ENCODE data around the gene TBXAS1.

TBXAS1 gene

DNA sequence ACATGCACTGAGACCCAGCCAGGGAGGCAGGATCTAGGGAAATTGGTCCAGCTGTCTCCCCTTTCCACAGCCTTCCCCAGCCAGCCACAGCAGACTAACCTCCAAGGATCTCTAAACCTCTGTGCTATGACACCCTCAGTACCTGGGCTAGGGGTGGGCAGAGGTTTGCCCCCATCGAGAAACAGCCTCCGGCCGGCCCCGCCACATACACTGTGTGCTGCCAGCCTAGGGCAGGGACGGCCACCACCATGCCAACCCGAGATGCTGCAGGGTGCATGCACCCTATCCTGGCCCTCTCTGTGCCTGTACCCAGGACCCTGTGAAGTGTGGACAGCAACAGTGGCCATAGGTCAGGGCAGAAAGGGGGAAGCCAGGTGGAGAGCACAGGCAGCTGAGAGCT lies 175.6 kb downstream of the TBXAS1 start:
- DNase-seq (ENCODE audit: low read depth) = no peak

DNA sequence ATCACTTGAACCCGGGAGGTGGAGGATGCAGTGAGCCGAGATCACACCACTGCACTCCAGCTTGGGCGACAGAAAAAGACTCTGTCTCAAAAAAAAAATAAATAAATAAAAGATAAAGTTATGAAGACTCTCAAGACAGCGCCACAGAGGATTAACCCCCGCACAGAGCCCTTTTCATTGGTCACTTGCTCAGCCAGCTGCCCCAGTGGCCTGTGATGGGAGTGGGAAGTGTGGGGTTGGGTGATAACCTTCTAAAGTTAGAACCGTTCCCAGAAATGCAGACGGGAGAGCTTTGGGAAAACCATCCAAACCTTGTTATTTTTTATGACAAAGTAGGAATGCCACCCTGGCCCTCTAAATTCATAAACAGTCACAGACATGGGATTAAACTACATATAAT lies 176.3 kb downstream of the TBXAS1 start:
- DNase-seq (ENCODE audit: low read depth) = no peak

DNA sequence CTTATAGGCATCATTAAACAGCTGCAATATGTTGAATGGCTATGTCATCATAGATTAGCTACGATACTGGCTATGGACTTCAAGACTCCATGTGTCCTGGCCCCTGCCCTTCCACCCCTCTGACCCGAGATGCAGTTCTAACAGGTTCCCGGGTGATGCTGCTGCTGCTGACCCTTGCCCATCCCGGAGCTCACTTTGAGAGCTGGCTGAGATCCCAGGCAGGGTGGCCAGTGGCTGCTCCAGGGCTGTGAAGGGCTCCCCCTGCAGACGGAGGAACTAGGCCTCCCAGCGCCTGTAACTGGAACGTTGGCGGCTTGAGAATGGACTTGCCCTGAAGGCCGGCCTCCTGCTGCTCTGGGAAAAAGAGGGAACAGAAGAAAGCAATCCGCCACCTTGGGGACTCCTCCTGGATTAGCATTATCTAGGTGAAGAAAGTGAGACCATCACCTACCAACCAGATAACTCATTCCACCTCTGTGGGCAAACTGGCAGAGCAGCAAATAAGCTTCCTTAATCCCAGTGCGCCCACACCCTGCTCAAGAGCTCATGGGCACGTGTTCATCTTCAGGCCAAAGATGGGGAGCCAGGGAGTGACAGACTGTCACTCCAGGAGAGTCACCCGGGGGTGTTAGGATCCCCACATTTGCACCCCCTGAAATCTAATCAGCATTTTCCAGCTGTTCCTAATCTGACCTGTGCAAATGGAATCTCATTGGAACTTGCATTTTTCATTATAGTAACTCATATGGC lies 176.9 kb downstream of the TBXAS1 start:
- DNase-seq (ENCODE audit: low read depth) = no peak

DNA sequence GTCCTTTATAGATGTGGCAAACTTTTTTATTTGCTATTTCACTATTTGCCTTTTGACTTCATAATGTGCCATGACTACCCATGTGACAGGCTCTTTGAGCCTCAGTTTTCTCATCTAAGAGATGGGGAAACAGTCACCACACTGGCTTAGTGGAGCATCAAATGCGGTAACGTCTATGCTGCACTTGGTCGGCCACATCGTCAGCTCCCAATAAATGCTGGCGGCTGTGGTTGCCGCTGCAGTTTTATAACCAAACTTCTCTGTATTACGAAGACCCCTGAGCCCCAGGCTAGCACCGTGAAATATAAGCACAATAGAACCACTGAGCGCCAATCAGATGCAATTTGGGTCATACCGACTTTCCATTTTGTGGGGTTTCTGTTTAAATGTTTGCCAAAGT lies 177.5 kb downstream of the TBXAS1 start:
- DNase-seq (ENCODE audit: low read depth) = no peak

DNA sequence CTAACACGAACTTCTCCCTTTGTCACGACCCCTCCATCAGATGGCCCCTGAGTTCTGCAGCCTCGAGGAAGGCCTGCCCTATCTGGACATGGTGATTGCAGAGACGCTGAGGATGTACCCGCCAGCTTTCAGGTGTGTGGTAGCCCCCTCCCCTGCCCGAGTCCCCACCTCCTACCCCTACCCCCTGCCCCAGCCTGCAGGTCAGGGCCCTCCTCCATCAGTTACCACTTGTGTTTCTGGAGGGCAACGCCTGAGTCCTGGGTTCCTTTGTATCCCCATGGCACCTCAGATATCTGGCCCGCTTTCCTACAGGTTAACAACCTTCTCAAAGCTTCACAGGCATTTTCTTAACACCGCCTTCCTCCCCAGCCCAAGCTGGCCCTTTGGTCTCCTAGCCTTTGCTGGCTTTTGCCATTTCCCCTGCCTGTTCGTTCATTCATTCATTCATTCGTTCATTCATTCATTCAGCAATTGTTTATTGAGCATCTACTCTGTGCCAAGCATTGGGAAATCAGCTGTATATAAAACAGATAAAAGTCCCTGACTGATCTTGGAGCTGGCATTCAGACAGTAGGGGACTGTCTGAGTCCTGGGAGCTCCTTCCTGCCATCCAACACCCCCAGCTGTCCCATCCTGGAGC lies 178.1 kb downstream of the TBXAS1 start:
- DNase-seq (ENCODE audit: low read depth) = no peak

DNA sequence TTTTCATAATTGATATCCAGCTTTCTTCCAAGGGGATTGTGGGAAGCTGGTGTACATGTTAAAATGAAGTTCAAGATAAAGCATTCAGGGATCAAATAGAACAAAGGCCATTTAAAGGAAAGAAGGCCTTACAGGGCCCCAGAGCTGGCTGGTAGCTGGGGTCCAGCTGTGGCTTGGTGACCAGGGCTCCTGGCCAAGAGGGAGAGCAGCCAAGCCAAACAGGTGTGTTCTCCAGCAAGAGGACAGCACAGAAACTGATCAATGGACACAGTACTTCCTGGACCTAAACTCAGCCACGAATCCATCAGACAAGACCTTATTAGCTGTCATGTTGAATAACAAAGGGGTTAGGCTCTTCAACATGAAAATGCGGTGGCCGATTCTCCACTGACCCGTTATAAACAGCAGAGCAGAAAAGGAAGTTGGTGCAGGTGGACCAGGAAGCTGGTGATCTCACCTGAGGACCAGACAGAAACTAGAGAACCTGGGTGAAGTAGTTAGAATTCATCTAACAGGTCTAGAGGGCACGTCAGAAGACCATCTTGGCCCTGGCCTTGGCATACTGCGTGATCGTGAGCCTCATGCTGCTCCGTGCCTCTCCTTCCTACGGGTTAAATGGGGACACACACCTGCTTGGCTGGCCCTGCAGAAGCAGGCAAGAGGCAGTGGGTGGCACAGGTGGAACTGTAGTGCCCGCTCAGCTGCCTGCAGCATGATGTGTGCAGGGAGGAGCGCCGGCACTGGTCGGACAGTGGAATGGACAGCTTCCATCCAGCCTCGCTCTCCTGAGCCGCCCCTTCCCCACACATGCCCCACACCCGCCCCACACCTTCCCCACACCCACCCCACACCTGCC lies 179.9 kb downstream of the TBXAS1 start:
- DNase-seq (ENCODE audit: low read depth) = no peak

DNA sequence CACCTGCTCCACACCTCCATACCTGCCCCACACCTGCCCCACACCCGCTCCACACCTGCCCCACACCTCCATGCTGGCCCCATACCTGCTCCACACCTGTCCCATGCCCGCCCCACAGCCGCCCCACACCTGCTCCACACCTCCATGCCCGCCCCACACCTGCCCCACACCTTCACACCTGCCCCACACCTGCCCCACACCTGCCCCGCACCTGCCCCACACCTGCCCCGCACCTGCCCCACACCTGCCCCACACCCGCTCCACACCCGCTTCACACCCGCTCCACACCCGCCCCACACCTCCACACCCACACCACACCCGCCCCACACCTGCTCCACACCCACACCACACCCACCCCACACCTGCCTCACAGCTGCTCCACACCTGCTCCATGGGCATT lies 180.7 kb downstream of the TBXAS1 start:
- no peak for DNase-seq (ENCODE audit: low read depth)

DNA sequence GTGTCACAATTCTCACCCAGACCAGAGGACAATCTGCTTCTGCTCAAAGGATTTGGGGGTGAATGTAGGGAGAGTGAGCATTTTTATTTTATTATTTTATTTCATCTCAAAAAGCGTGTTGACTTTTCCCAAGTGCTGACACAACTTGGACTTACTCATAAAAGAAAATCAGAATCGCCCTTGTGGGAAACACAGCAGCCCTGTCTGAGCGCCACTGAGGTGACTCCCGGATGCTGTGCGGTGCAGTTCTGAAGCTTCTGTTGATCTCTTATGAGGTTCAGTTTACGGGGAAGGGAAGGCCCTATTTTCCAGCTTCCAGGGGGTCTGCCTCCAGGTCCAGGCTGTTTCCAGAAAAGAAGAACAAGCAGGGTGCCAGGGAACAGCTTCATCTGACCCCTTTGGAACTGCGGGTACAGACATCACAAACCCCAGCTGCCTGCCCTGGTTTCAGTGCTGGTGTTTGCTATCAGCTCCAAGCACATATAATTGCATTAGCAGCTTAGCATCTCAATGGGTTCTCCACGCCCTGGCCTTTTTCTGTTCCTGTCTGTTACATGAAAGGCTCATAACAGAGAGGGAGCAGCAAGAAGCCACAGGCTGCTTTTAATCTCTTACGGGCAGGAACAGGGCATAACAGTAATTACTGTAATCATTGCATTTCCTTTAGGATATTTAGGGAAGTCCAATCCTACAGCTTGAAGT lies 181.3 kb downstream of the TBXAS1 start:
- no peak for DNase-seq (ENCODE audit: low read depth)

DNA sequence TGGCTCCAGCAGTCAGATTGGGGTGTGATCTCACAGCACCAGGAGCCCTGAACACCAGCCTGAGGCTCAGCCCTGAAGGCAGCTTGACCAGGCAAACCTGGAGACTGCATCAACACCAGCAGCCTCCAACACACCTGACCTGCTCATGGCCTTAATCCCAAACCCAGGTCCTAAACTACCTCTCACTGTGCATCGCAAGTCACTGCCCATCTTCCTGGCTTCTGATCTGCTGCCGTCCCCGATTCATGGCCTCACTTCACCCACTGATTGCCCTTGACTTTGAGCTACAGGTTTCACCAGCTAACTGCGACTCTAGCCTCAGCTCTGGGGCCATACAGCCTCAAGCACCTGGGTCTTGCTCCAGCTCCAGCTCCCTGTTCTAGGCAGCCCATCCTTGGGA lies 184.6 kb downstream of the TBXAS1 start:
- DNase-seq (ENCODE audit: low read depth) = no peak

DNA sequence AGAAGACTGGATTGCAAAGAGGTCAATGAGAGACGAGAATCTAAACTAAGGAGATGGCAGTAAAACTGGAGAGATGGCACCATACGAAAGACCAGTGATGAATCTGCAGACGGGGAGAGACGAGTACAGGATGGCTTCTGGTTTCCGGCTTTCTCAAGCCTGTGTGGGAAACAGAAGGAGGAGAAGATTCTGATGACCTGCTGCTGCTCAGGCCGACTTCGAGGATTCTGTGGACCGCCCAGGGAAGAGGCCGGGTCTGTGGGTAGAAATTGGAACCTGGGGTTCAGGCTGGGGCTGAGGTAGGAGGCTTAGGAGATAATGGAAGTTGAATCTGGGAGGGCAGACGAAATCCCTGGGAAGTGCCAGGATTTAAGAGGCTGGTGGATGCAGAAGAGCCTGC lies 185.1 kb downstream of the TBXAS1 start:
- DNase-seq (ENCODE audit: low read depth) = no peak

DNA sequence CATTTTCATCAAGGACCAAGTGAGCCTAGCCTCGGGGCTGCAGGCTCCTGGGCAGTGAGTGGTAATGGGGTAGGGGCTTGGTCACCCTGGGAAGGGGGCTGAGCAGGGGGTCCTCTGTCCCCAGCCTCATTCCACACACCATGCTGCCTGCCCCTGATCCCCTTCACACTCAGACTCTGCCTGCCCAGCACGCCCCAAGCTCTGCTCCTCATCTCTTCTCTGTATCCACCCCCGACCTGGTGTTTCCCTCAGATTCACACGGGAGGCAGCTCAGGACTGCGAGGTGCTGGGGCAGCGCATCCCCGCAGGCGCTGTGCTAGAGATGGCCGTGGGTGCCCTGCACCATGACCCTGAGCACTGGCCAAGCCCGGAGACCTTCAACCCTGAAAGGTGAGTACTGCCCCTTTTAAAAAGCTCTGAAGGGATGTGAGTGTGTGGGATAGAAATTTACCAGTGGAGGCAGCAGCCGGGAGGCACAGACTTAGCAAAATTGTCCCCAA lies 186.5 kb downstream of the TBXAS1 start:
- no peak for DNase-seq (ENCODE audit: low read depth)

DNA sequence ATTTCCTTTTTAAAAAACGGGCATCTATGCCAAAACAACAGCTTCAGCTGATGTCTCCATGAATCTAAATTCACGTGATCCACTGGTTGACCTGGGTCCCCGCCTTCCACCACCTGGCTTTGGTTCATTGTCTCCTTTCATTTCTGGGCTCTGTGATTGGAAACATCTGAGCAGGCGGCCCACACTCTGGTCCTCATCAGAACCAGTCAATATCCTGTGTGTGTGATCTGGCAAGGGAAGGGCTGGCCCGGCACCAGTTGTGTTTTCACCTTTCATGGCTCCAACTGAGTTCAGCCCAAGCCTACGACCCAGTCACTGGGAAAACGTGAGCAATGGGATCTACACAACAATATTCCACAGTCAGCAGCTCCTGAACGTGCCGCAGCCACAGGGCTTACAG lies 187.5 kb downstream of the TBXAS1 start:
- no peak for DNase-seq (ENCODE audit: low read depth)

DNA sequence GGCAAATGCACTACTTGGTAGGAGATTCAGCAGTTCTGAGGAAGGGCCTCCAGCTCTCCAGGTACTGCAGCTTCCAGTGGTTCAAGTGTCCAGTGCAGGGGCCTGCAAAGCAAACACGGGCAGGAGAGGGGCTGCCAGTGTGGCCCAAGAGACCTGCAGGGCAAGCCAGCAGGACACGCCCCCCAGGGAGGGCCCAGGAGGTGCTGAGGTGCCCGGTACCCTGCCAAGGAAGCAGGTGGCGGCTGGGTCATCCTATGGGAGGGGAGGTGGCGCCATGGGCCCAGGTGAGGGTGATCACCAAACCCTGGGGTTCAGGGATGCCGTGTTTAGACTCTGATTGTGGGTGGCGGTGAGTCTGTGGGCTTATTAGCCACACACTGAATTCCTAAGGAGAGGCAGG lies 188.0 kb downstream of the TBXAS1 start:
- DNase-seq (ENCODE audit: low read depth) = no peak

DNA sequence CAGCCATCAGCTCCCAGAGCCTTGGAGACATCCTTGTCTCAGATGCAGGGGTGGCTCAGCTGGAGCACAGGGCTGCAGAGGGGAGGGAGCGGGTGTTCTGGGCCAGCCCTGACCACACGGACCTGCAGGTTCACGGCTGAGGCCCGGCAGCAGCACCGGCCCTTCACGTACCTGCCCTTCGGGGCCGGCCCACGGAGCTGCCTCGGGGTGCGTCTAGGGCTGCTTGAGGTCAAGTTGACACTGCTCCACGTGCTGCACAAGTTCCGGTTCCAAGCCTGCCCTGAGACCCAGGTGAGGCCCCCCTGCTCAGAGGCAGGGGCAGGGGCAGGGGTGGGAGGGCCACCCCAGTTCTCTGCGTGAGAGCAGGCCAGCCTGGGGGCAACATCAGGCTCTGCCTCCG lies 188.5 kb downstream of the TBXAS1 start:
- DNase-seq (ENCODE audit: low read depth) = no peak

DNA sequence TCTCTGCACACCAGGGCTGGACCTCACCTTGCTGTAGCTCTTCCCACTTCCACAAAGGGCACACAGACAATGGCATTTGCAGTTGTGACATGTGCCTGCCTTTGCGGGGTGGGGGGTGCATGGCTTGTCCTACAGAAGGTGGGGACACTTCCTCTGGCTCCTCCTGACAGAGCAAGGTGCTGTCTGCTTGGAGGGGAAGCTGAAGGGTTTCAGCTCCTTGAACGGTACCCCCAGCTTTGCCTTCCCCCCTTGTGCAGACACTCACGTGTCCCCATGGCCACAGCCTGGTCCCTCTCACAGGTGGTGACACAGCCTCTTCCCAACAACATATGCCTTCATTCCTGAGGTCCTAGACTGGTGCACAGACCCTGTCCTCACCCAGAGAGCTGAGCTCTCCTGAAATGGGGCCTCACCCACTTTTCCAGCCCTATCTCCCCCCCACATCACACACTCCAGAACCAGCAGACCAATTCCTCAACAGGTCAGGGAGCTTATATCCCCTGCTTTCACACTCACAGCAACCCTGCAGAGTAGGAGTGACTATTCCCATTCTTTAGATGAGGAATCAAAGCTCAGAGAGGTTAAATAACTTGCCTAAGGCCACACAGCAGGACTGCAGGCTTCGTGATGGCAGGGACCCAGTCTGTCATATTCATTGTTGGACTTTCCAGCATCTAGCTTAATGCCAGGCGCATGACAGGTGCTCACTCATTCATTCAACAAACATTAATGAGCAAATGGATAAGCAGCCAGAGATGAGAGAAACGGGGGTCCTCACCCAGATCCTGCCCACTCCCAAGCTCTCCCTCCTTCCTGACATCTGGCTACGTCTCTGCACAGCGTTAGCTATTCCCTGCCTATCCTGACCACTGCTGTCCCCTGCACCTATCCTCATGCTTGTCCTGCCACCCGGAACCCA lies 189.3 kb downstream of the TBXAS1 start:
- DNase-seq (ENCODE audit: low read depth) = no peak

DNA sequence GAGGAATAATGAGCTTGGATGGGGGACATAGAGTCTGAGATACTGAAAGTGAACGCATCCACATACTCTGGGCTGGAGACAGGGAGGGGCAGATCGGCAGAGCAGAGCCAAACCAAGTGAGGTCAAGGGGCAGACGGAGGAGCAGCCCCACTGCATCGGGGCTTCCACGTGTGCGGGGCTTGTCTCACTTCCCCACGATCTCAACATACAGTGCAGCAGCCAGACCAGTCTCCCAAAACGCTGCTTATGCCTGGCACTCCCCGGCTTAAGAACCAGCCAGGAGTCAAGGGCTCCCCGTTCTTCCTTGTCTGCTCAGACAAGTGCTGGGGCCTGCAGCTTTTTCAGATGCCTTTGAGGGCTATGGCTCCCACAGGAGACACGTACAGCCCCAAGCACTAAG lies 190.1 kb downstream of the TBXAS1 start:
- no peak for DNase-seq (ENCODE audit: low read depth)

DNA sequence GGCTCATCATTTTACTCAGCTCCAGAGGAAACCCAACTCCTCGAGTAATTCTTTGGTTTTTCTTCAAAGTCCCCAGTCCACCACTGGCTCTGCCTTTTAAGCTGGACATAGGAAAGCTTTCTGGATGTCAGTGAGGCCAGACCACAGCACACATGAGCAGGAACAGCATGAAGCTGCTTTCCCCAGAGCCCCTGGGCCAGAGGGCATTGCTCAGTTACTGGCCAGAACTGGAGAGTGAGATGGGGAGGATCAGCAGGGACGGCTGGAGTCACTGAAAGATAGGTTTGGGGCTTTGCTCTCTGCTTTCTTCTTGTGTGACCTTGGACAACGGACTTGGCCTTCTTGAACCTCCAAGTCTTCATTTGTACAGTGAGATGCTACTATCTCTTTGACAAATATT lies 190.5 kb downstream of the TBXAS1 start:
- no peak for DNase-seq (ENCODE audit: low read depth)

DNA sequence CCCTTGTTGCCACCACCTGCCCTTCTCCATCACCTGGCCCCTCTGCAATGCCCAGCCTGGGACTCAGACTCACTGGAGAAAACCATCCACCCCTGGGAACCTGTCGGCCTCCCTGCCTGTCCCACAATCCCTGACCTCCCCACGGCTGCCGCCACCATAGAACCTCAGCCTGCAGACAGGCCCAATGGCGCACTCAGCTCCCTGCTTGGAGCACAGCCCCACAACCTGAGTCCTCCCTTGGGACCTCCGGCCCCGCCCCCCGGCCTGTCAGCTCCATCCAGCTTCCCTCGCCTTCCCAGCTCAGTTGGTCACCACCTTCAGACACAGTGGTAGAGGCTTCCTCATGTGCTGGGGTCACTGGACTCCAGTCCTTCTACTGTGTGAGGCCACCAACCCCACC lies 192.5 kb downstream of the TBXAS1 start:
- no peak for DNase-seq (ENCODE audit: low read depth)

DNA sequence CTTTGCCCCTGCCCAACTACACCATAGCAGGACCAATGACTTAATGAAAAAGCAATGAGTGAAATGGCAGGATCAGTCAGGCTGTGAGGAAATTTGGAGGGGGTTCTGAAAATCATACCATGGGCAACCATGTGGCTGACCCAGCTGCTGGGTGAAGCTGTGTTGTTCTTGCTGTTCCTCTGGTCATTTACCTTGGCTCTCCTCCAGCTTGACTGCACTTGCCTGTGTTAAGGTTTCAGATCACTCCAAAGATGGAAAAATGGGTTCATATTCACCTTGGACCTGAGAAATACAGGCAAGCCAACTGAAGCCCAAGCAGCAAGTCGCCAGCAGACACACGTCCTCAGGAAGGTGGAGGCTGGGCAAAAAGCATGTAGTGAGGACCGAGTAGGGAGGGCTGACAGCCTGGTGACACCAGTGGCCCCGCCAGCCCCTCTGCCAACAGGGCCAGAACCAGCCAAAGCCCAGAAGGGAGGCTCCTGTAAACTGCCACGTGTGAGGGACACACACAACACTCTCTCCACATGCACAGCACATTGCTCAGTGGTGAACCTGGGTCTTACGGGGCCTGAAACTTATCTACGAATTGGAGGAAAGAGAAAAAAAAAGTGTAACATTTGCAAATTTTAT lies 193.6 kb downstream of the TBXAS1 start:
- DNase-seq (ENCODE audit: low read depth) = no peak

DNA sequence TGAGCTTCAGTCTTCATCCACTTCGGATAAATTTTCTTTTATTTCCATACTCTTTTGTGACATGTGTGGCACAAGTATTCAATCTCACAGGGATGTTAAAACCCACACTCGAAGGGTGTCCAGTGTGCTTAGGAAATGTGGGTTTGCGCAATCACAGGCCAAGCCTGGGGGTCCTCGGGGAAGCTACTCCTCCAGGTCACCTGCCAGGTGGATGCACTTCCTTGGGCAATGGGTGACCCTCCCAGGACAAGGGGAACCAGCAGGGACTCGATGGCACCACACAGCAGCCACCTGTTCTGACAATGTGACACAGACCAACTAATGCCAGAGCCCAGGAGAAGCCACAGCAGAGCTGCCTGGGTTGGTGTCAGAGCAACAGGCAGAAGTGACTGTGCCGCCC lies 194.7 kb downstream of the TBXAS1 start:
- DNase-seq (ENCODE audit: low read depth) = no peak

DNA sequence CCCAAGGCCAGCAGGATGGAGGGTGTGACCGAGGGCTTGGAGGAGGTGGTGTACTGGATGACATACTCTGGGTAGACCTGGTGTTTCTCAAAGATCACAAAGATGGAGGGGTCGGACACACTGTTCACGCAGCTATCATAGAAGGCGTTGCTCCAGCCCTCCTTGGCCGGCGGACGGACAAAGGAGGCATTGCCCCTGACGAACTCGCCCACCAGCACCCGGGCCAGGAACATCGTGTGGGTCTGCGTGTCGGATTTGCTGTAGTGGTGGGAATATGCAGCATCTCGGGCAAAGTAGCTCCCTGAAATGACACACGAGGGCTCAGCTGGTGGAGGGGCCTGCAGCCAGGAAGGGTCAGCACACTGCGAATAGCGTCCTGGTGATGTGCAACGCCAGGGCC lies 195.5 kb downstream of the TBXAS1 start:
- DNase-seq (ENCODE audit: low read depth) = no peak

Measured in activated T-helper 9 cell treated with anti-CD3 and anti-CD28 coated beads, Interleukin-2, amount 50 U/mL, for 16 hours (primary cell).